HCT116 (cell line): Measurements from ENCODE around the gene SH2D6. TPM values are rescaled to one million over a fixed set of nuclear protein-coding genes. Genes with fewer than 3 reads are reported as not detected.

ENCODE experiments used
- ATAC-seq: fragments of 200-7000 bp; cut with Tn5 transposase; 2 replicates; pipeline ENCODE4 v1.9.1; 2020; ENCODE audit warnings: mild to moderate bottlenecking, moderate library complexity
- BruUV-seq: library from RNA; stranded (reverse); fragments of 400-500 nt; replicated peaks from 2 replicates; lab custom pipeline; 2021; lab: Mats Ljungman, UMichigan
- CTCF ChIA-PET: fragments of 300-600 bp; sonication (Branson Sonifier 250); formaldehyde crosslinking; loops from one replicate; lab custom pipeline; 2021; ENCODE audit warnings: antibody characterized with exemption; lab: Charles Lee
- POLR2A ChIA-PET: fragments of 300-600, 350-600 bp; sonication (Branson Sonifier 250); formaldehyde crosslinking; loops from one replicate; lab custom pipeline; 2021; ENCODE audit warnings: antibody characterized with exemption; lab: Charles Lee
- RAD21 ChIA-PET, 2 experiments: fragments of 300-600 bp; sonication (Branson Sonifier 250); formaldehyde crosslinking; loops; one replicate each; lab custom pipeline; 2023; ENCODE audit warnings: low total read pairs in 2 of 2; ENCODE audit not compliant: uncharacterized antibody in 2 of 2, unreplicated experiment in 2 of 2, low non-redundant PET in 1 of 2; lab: Charles Lee
- DNase-seq: peaks from one replicate; pipeline ENCODE4 v3.0.0-alpha.2; 2010; ENCODE audit warnings: low read depth, low spot score
- H2AFZ ChIP-seq: fragments of 200-600 bp; shearing (Covaris generic), sonication (generic); 2 replicates; pipeline ENCODE4 v1.6.1; 2017; ENCODE audit warnings: low read depth, mixed run types, mixed read lengths, antibody characterized with exemption, low read length; ENCODE audit not compliant: poor library complexity, severe bottlenecking
- H3K27ac ChIP-seq: 2 replicates; pipeline ENCODE4 v1.5.1; 2012; ENCODE audit warnings: low read depth, low read length
- H3K27me3 ChIP-seq: fragments of 200-600 bp; sonication (generic); 2 replicates; pipeline ENCODE4 v1.6.1; 2016; ENCODE audit warnings: mixed run types, low read length, mixed read lengths; ENCODE audit not compliant: insufficient read depth
- H3K36me3 ChIP-seq, 2 experiments: fragments of 200-500 bp in 1 of 2; fragments of 200-600 bp in 1 of 2; sonication (Bioruptor generic) in 1 of 2; sonication (generic) in 1 of 2; 2 replicates each; pipeline versions ENCODE4 v1.5.1 to v1.6.1; 2014 to 2016; ENCODE audit warnings: low read length in 2 of 2, inconsistent platforms in 1 of 2, mixed read lengths in 1 of 2, mixed run types in 1 of 2; ENCODE audit not compliant: insufficient read depth in 2 of 2, control insufficient read depth in 1 of 2
- H3K4me1 ChIP-seq, 2 experiments: fragments of 200-600 bp in 1 of 2; sonication (generic) in 1 of 2; 2 replicates each; pipeline versions ENCODE4 v1.5.1 to v1.6.1; 2012 to 2017; ENCODE audit warnings: low read length in 2 of 2, inconsistent platforms in 1 of 2, mild to moderate bottlenecking in 1 of 2, mixed read lengths in 1 of 2, mixed run types in 1 of 2, moderate library complexity in 1 of 2; ENCODE audit not compliant: insufficient read depth in 2 of 2, control insufficient read depth in 1 of 2
- H3K4me2 ChIP-seq: fragments of 200-600 bp; sonication (generic); 2 replicates; pipeline ENCODE4 v1.6.1; 2017; ENCODE audit warnings: mixed run types, low read length, mixed read lengths
- H3K4me3 ChIP-seq, 2 experiments: fragments of 200-600 bp in 1 of 2; sonication (generic) in 1 of 2; replicated peaks in 1 of 2; 2 replicates each; pipeline ENCODE4 v1.5.1; 2011 to 2016; ENCODE audit warnings: low read length in 2 of 2, control low read depth in 1 of 2, low read depth in 1 of 2, mild to moderate bottlenecking in 1 of 2, mixed read lengths in 1 of 2, mixed run types in 1 of 2
- H3K79me2 ChIP-seq: fragments of 200-600 bp; sonication (generic); 2 replicates; pipeline ENCODE4 v1.6.1; 2017; ENCODE audit warnings: mild to moderate bottlenecking, mixed run types, low read length, moderate library complexity, mixed read lengths; ENCODE audit not compliant: insufficient read depth
- H3K9ac ChIP-seq: fragments of 200-600 bp; sonication (generic); 2 replicates; pipeline ENCODE4 v1.6.1; 2016; ENCODE audit warnings: low read length, mixed read lengths
- H3K9me2 ChIP-seq: fragments of 200-600 bp; sonication (generic), shearing (Covaris generic); 2 replicates; pipeline ENCODE4 v1.6.1; 2017; ENCODE audit warnings: mixed run types, mild to moderate bottlenecking, moderate library complexity; ENCODE audit not compliant: insufficient read depth
- H3K9me3 ChIP-seq, 2 experiments: fragments of 200-500 bp in 1 of 2; fragments of 200-600 bp in 1 of 2; sonication (Bioruptor generic) in 1 of 2; sonication (generic) in 1 of 2; 2 replicates each; pipeline ENCODE4 v1.6.1; 2014 to 2017; ENCODE audit warnings: low read length in 2 of 2, mixed read lengths in 2 of 2, inconsistent platforms in 1 of 2, low read depth in 1 of 2, mild to moderate bottlenecking in 1 of 2, mixed run types in 1 of 2, moderate library complexity in 1 of 2; ENCODE audit not compliant: control insufficient read depth in 1 of 2, insufficient read depth in 1 of 2
- H4K20me1 ChIP-seq: fragments of 200-600 bp; sonication (generic), shearing (Covaris generic); 2 replicates; pipeline ENCODE4 v1.6.1; 2017; ENCODE audit warnings: mixed run types, mild to moderate bottlenecking, moderate library complexity; ENCODE audit not compliant: insufficient read depth
- CBX3 ChIP-seq: IDR thresholded peaks from 2 replicates; pipeline ENCODE4 v1.6.1; 2012; ENCODE audit warnings: low read depth
- EGR1 ChIP-seq: IDR thresholded peaks from 2 replicates; pipeline ENCODE4 v1.6.1; 2012; ENCODE audit warnings: low read depth
- ELF1 ChIP-seq: IDR thresholded peaks from 2 replicates; pipeline ENCODE4 v1.6.1; 2012; ENCODE audit warnings: low read depth, borderline replicate concordance
- EZH2 ChIP-seq: fragments of 200-600 bp; sonication (generic); IDR thresholded peaks from 2 replicates; pipeline ENCODE4 v1.6.1; 2017; ENCODE audit warnings: antibody characterized with exemption, mixed run types
- EZH2phosphoT487 ChIP-seq: fragments of 200-600 bp; IDR thresholded peaks from 2 replicates; pipeline ENCODE4 v1.6.1; 2018; ENCODE audit warnings: antibody characterized with exemption, borderline replicate concordance
- JUND ChIP-seq: IDR thresholded peaks from 2 replicates; pipeline ENCODE4 v1.6.1; 2012
- POLR2A ChIP-seq: IDR thresholded peaks from 2 replicates; pipeline ENCODE4 v1.7.0; 2011; ENCODE audit warnings: borderline replicate concordance; ENCODE audit not compliant: insufficient read depth, insufficient read length; ENCODE audit errors: extremely low read depth
- POLR2AphosphoS5 ChIP-seq: IDR thresholded peaks from 2 replicates; pipeline ENCODE4 v1.6.1; 2011; ENCODE audit warnings: mild to moderate bottlenecking, low read depth, low read length, moderate library complexity
- RAD21 ChIP-seq: IDR thresholded peaks from 2 replicates; pipeline ENCODE4 v1.6.1; 2012; ENCODE audit warnings: low read depth, mild to moderate bottlenecking
- SP1 ChIP-seq: IDR thresholded peaks from 2 replicates; pipeline ENCODE4 v1.6.1; 2012; ENCODE audit warnings: low read depth
- TCF7L2 ChIP-seq: IDR thresholded peaks from 2 replicates; pipeline ENCODE4 v1.7.0; 2011; ENCODE audit warnings: borderline replicate concordance, inconsistent platforms; ENCODE audit not compliant: insufficient read depth, insufficient read length; ENCODE audit errors: extremely low read depth
- YY1 ChIP-seq: IDR thresholded peaks from 2 replicates; pipeline ENCODE4 v1.6.1; 2011; ENCODE audit warnings: low read length, low read depth, moderate library complexity, mild to moderate bottlenecking; ENCODE audit not compliant: insufficient replicate concordance; ENCODE audit errors: extremely low read depth
- ZFX ChIP-seq: fragments of 450-650 bp; IDR thresholded peaks from 2 replicates; pipeline ENCODE4 v1.6.1; 2017
- ZNF274 ChIP-seq: fragments of 200-500 bp; sonication (Bioruptor generic); IDR thresholded peaks from 2 replicates; pipeline ENCODE4 v1.6.1; 2014; ENCODE audit warnings: mild to moderate bottlenecking, low read depth, low read length, inconsistent platforms
- intact Hi-C: fragments of 100-400 bp; cut with micrococcal nuclease; formaldehyde crosslinking; loops from 2 replicates; pipeline ENCODE4 v1.10.0; 2022
- total RNA-seq: library from RNA; stranded (reverse); gene quantifications from one replicate; pipeline ENCODE4 v1.2.1, GENCODE V29; 2021; ENCODE audit not compliant: unreplicated experiment
- TF ChIP-seq, protein P1 (sequence below): IDR thresholded peaks from 2 replicates; pipeline ENCODE4 v1.6.1; 2011; ENCODE audit warnings: mild to moderate bottlenecking, low read length, moderate library complexity; ENCODE audit not compliant: insufficient replicate concordance; ENCODE audit errors: extremely low read depth
- TF ChIP-seq, protein P2 (sequence below): IDR thresholded peaks from 2 replicates; pipeline ENCODE4 v1.6.1; 2012

SH2D6 gene
- total RNA-seq, 1 experiment from 2014 or later, result 2.7 TPM

DNA sequence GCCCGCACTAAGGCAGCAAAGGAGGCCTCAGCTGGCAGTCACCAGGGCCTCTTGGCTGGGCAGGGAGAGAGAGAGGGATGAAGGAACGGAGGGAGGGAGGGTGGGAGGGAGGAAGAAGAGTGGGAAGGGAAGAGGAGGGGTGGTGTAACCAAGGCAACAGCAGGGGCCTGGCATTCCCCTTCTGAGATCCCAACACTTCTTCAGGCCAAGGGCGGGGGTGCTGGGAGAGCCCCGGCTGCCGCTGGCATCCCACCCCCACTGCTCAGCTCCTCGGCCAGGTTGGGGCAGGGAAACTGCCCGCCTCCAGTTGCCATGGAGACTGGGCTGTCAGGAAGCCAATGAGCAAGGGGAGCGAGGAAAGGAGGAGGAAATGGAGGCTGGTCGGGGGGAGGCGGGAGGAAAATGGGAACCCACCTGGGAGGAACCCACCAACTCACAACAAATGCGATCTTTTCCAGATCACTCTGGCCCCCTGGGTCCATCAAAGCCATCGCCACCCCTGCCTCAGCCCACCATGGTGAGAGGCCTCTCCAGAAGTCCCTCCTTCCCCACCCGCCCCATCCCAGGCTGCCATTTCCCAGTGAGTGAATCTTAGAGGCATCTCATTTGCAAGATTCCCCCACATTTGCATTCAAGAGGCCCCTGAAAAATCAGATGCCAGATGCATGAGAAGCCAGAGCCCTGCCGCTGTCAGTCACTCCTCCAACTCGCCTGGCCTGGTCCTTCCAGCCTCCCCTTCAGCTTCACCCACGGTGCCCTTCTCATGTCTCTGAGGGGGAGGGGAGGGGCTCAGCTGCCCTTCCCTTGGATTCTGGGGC is 12.4 kb downstream of the SH2D6 start:
- no peak overlapping the region for H2AFZ ChIP-seq
- no peak overlapping the region for H3K4me2 ChIP-seq
- peaks cover 22 to 49% of the 10 kb centered on the region in 2 experiments for H3K4me1 ChIP-seq
- ATAC-seq (no peak), DNase-seq (no peak)
- intact Hi-C loops, result no loop called here
- no peaks in the 10 kb centered on the region for H4K20me1 ChIP-seq
- no peaks in the 10 kb centered on the region for H3K36me3 ChIP-seq
- no peaks in the 10 kb centered on the region for H3K79me2 ChIP-seq
- ChIA-PET CTCF (no interaction called here), POLR2A (interaction anchor here (0.6 to 15.9 kb wide), 2 partner anchors 115 to 660 kb away, joined by 3 to 236 read pairs; partner anchors contain the start of gene MAT2A), RAD21 (no interaction called here)
- H3K4me3 ChIP-seq, result no peak overlapping the region
- H3K27ac ChIP-seq, result no peak overlapping the region
- no peaks in the 10 kb centered on the region for H3K9me2 ChIP-seq
- BruUV-seq, result no TSS peak
- H3K27me3 ChIP-seq, result no peaks in the 10 kb centered on the region
- TF ChIP-seq ZFX, result no peak
- no peak for TF ChIP-seq SP1
- no peak for TF ChIP-seq CBX3
- no peak for TF ChIP-seq EGR1
- TF ChIP-seq RAD21, result no peak
- TF ChIP-seq EZH2, result no peak
- TF ChIP-seq POLR2A, result no peak
- no peak for TF ChIP-seq POLR2AphosphoS5
- TF ChIP-seq, protein P1, sequence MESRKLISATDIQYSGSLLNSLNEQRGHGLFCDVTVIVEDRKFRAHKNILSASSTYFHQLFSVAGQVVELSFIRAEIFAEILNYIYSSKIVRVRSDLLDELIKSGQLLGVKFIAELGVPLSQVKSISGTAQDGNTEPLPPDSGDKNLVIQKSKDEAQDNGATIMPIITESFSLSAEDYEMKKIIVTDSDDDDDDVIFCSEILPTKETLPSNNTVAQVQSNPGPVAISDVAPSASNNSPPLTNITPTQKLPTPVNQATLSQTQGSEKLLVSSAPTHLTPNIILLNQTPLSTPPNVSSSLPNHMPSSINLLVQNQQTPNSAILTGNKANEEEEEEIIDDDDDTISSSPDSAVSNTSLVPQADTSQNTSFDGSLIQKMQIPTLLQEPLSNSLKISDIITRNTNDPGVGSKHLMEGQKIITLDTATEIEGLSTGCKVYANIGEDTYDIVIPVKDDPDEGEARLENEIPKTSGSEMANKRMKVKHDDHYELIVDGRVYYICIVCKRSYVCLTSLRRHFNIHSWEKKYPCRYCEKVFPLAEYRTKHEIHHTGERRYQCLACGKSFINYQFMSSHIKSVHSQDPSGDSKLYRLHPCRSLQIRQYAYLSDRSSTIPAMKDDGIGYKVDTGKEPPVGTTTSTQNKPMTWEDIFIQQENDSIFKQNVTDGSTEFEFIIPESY, result no peak
- TF ChIP-seq YY1, result no peak
- TF ChIP-seq EZH2phosphoT487, result no peak
- TF ChIP-seq ELF1, result no peak
- no peak for TF ChIP-seq JUND
- no peak for TF ChIP-seq ZNF274
- TF ChIP-seq TCF7L2, result no peak
- TF ChIP-seq, protein P2, sequence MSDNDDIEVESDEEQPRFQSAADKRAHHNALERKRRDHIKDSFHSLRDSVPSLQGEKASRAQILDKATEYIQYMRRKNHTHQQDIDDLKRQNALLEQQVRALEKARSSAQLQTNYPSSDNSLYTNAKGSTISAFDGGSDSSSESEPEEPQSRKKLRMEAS, result no peak
- no peak overlapping the region for H3K9ac ChIP-seq
- H3K9me3 ChIP-seq, result no peaks in the 10 kb centered on the region
